ENCODE data around the gene MRPS27. TPM values are rescaled to one million over a fixed set of nuclear protein-coding genes. Genes with fewer than 3 reads are reported as not detected.

MRPS27 gene
- total and polyA plus RNA-seq, 8 donors: 9.4 to 28.0 (median 20.6) TPM

- Histone ChIP-seq H3K27ac (no peak overlapping the region), H3K9me3 (no peaks in the 10 kb centered on the region), H3K36me3 (no peaks in the 10 kb centered on the region), H3K4me1 (peaks cover 0 to under 1% (median 0%) of the 10 kb centered on the region in 3 donors), H3K4me3 (no peak overlapping the region), H3K27me3 (no peaks in the 10 kb centered on the region)
- FAIRE-seq: no peak
- DNase-seq: no peak
- intact Hi-C loops (cut with DNase I): no loop called here
- no peak for ATAC-seq
- no peak for TF ChIP-seq CTCF (IDR thresholded peaks at IDR 0.05)
- 94 to 95% methylated on average over 7 of the region's 7 CpGs for WGBS, 2 donors
Observed at GRCh38 chr5:72273547-72273946, 46.5 kb downstream of the MRPS27 start.

DNA sequence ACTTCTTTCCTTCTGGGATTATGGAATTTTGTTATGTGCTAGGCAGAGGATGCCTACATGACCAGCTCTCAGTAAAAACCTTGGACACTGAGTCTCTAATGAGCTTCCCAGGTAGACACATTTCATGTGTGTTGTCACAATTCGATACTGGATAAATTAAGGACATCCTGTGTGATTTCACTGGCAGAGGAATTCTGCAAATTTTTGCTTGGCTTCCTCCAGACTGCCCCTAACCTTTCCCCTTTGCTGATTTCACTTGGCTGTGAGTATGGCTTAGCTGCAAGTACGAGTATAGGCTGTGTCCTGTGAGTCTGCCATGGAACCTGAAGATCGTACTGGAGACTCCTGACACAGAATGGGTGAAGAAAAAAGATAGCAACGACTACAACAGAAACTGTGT, 47.6 kb downstream of the MRPS27 start:
- H3K9me3 ChIP-seq: no peaks in the 10 kb centered on the region
- ATAC-seq (no peak), DNase-seq (no peak), FAIRE-seq (no peak)
- 81 to 88% methylated on average over 4 of the region's 4 CpGs for WGBS, 2 donors
- H3K4me3 ChIP-seq: no peak overlapping the region
- H3K4me1 ChIP-seq: peaks cover 0 to 8% (median 0%) of the 10 kb centered on the region in 3 donors
- intact Hi-C loops (cut with DNase I): no loop called here
- H3K27me3 ChIP-seq: no peaks in the 10 kb centered on the region
- no peaks in the 10 kb centered on the region for H3K36me3 ChIP-seq
- no peak for TF ChIP-seq CTCF (IDR thresholded peaks at IDR 0.05)
- no peak overlapping the region for H3K27ac ChIP-seq

DNA sequence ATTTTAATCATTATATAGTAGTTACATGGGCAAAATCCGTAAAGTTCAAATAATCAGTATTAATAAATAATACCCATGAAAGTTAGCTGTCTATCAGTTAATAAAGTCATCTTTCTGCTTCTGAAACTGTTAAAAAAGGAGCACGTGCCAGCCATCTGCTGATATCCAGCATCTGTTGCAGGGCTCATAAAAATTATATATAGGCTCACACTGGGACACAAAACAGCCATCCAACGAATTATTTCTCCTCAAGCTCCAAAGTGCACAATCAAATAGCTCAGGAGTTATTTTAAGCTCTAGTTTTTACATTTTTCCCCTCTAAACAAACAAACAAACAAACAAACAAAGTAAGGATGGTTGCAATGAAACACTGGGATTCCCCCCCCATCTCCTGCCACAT, 48.3 kb downstream of the MRPS27 start:
- H3K27ac ChIP-seq: no peak overlapping the region
- 89 to 91% methylated on average over 3 of the region's 3 CpGs for WGBS, 2 donors
- H3K4me3 ChIP-seq: no peak overlapping the region
- no peaks in the 10 kb centered on the region for H3K36me3 ChIP-seq
- TF ChIP-seq CTCF (IDR thresholded peaks at IDR 0.05): no peak
- no peak for DNase-seq
- ATAC-seq: no peak
- no peaks in the 10 kb centered on the region for H3K27me3 ChIP-seq
- H3K4me1 ChIP-seq: peaks cover 0 to 8% (median 0%) of the 10 kb centered on the region in 3 donors
- no peak for FAIRE-seq
- no peaks in the 10 kb centered on the region for H3K9me3 ChIP-seq
- intact Hi-C loops (cut with DNase I): no loop called here

DNA sequence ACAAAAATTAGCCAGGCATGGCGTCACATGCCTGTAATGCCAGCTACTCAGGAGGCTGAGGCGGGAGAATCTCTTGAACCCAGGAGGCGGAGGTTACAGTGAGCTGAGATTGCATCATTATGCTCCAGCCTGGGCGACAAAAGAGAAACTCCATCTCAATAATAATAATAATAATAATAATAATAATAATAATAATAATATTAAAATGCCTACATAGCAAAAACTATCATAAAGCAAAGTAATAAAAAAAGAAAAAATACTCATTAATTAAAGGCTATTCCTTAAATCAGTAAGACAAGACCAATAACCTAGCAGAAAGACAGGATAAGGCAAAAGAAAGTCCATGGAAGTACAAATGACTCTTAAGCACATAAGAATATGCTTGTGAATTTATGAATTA, 50.0 kb downstream of the MRPS27 start:
- intact Hi-C loops (cut with DNase I): no loop called here
- 98 to 100% methylated on average over 4 of the region's 4 CpGs for WGBS, 2 donors

DNA sequence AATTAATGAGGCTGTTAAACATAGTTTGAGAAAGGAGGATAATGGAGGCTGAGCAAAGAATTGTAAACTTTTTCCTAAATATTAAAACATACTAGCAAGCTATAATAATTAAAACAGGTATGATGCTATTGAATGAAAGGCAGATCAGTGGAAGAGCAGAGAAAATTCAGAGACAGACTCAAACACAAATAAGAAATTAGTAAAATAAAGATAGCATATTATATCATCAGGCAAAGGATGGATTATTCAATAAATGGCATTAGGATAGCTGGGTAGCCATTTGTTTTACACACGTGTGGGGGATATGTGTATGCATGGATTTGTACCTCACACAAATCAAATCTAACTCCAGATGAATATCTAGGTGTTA, 50.6 kb downstream of the MRPS27 start:
- DNase-seq: no peak
- no peaks in the 10 kb centered on the region for H3K27me3 ChIP-seq
- FAIRE-seq: no peak
- intact Hi-C loops (cut with DNase I): no loop called here
- ATAC-seq: no peak
- TF ChIP-seq CTCF (IDR thresholded peaks at IDR 0.05): no peak
- no peak overlapping the region for H3K4me3 ChIP-seq
- no peak overlapping the region for H3K27ac ChIP-seq
- H3K9me3 ChIP-seq: no peaks in the 10 kb centered on the region
- no peaks in the 10 kb centered on the region for H3K36me3 ChIP-seq
- 79 to 94% methylated on average over 1 of the region's 1 CpG for WGBS, 2 donors
- peaks cover 0 to 8% (median 0%) of the 10 kb centered on the region in 3 donors for H3K4me1 ChIP-seq

More for the DNA sequence above, 50.0 kb downstream of the MRPS27 start:
- no peaks in the 10 kb centered on the region for H3K9me3 ChIP-seq
- no peak overlapping the region for H3K4me3 ChIP-seq
- no peaks in the 10 kb centered on the region for H3K36me3 ChIP-seq
- H3K27ac ChIP-seq: no peak overlapping the region
- no peak for DNase-seq
- H3K27me3 ChIP-seq: no peaks in the 10 kb centered on the region
- no peak for TF ChIP-seq CTCF (IDR thresholded peaks at IDR 0.05)
- FAIRE-seq: no peak
- no peak for ATAC-seq
- H3K4me1 ChIP-seq: peaks cover 0 to 8% (median 0%) of the 10 kb centered on the region in 3 donors
